ENCODE results near the gene BTBD8.

BTBD8 gene

GRCh38 chr1:92134331-92134730 lies 54.2 kb downstream of the BTBD8 start:
- TF ChIP-seq, protein P1, sequence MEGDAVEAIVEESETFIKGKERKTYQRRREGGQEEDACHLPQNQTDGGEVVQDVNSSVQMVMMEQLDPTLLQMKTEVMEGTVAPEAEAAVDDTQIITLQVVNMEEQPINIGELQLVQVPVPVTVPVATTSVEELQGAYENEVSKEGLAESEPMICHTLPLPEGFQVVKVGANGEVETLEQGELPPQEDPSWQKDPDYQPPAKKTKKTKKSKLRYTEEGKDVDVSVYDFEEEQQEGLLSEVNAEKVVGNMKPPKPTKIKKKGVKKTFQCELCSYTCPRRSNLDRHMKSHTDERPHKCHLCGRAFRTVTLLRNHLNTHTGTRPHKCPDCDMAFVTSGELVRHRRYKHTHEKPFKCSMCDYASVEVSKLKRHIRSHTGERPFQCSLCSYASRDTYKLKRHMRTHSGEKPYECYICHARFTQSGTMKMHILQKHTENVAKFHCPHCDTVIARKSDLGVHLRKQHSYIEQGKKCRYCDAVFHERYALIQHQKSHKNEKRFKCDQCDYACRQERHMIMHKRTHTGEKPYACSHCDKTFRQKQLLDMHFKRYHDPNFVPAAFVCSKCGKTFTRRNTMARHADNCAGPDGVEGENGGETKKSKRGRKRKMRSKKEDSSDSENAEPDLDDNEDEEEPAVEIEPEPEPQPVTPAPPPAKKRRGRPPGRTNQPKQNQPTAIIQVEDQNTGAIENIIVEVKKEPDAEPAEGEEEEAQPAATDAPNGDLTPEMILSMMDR (IDR thresholded peaks at IDR 0.05; ENCODE audit: low read depth, low read length, missing control alignments): no peak
- in situ Hi-C loops (cut with HindIII; ENCODE audit: low sequenced_read_pairs): no loop called here
- DNase-seq (ENCODE audit: low read depth): no peak
- H3K4me3 ChIP-seq (ENCODE audit: low read depth, low read length): no peak overlapping the region

GRCh38 chr1:92136341-92136740 lies 56.2 kb downstream of the BTBD8 start:
- no peak for DNase-seq (ENCODE audit: low read depth)
- in situ Hi-C loops (cut with HindIII; ENCODE audit: low sequenced_read_pairs): no loop called here
- H3K4me3 ChIP-seq (ENCODE audit: low read depth, low read length): no peak overlapping the region
- TF ChIP-seq, protein P1 (IDR thresholded peaks at IDR 0.05; ENCODE audit: low read depth, low read length, missing control alignments): no peak

GRCh38 chr1:92154934-92155333 lies 74.8 kb downstream of the BTBD8 start:
- DNase-seq (ENCODE audit: low read depth): no peak
- no peak overlapping the region for H3K4me3 ChIP-seq (ENCODE audit: low read depth, low read length)
- in situ Hi-C loops (cut with HindIII; ENCODE audit: low sequenced_read_pairs): no loop called here
- TF ChIP-seq, protein P1 (IDR thresholded peaks at IDR 0.05; ENCODE audit: low read depth, low read length, missing control alignments): no peak

DNA sequence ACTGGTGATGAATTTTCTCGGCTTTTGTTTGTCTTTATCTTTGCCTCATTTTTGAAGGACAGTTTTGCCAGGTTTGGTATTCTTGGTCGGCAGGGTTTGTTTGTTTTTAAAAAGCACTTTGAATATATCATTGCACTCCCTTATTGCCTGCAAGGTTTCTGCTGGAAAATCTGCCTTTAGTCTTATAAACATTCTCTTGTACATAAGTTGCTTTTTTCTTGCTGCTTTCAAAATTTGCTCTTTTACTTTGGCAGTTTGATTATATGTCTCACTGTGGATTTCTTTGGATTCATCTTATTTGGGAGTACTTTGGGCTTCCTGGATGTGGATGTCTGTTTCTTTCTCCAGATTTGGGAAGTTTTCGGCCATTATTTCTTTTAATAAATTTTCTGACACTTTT lies 79.4 kb downstream of the BTBD8 start:
- TF ChIP-seq, protein P1 (IDR thresholded peaks at IDR 0.05; ENCODE audit: low read depth, low read length, missing control alignments): no peak
- in situ Hi-C loops (cut with HindIII; ENCODE audit: low sequenced_read_pairs): no loop called here
- no peak for DNase-seq (ENCODE audit: low read depth)
- H3K4me3 ChIP-seq (ENCODE audit: low read depth, low read length): no peak overlapping the region

- no peak overlapping the region for H3K4me3 ChIP-seq (ENCODE audit: low read depth, low read length)
- TF ChIP-seq, protein P1 (IDR thresholded peaks at IDR 0.05; ENCODE audit: low read depth, low read length, missing control alignments): no peak
- in situ Hi-C loops (cut with HindIII; ENCODE audit: low sequenced_read_pairs): no loop called here
- DNase-seq (ENCODE audit: low read depth): no peak
Observed at GRCh38 chr1:92165389-92165788, 85.2 kb downstream of the BTBD8 start.

DNA sequence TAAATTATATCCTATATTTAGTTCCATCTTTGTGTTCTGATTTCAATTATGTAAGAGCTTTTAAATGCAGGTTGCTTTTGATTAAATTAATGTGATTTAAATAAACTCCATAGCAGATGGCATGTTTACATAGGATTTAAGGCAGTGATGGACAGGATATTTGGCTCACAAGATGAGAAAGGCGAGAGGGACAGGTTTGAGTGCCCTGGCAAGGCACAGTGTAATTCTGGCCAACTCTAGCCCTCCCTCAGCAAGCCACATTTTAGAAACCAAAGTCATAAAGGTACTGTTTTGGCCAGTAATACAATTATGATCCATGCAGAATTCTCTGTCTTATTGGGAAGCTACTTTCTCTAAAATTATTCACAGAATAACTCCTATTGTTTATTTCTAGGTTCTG lies 87.0 kb downstream of the BTBD8 start:
- DNase-seq (ENCODE audit: low read depth): no peak
- H3K4me3 ChIP-seq (ENCODE audit: low read depth, low read length): no peak overlapping the region

More for the DNA sequence above, 87.0 kb downstream of the BTBD8 start:
- TF ChIP-seq, protein P1 (IDR thresholded peaks at IDR 0.05; ENCODE audit: low read depth, low read length, missing control alignments): no peak
- in situ Hi-C loops (cut with HindIII; ENCODE audit: low sequenced_read_pairs): no loop called here

All from astrocyte of the cerebellum (primary cell).